HFFc6 (cell line): ENCODE measurements around the gene THTPA. TPM values are rescaled to one million over a fixed set of nuclear protein-coding genes. Genes with fewer than 3 reads are reported as not detected.

Experiments
- DNase-seq: peaks from one replicate; pipeline ENCODE4 v3.0.0-alpha.2; 2018
- H3K27ac Mint-ChIP-seq: 2 replicates; pipeline ENCODE4 v1.8.0; 2020; ENCODE audit warnings: mild to moderate bottlenecking, mixed read lengths
- H3K27me3 Mint-ChIP-seq: 2 replicates; pipeline ENCODE4 v1.8.0; 2021; ENCODE audit warnings: mild to moderate bottlenecking, moderate library complexity, mixed read lengths; ENCODE audit not compliant: insufficient read depth
- H3K36me3 Mint-ChIP-seq: 2 replicates; pipeline ENCODE4 v1.8.0; 2021; ENCODE audit warnings: low read depth, mixed read lengths
- H3K4me1 Mint-ChIP-seq: 2 replicates; pipeline ENCODE4 v1.8.0; 2020; ENCODE audit warnings: low read depth, mixed read lengths
- H3K4me3 Mint-ChIP-seq: 2 replicates; pipeline ENCODE4 v1.8.0; 2020; ENCODE audit warnings: mild to moderate bottlenecking, moderate library complexity, mixed read lengths
- H3K9me3 Mint-ChIP-seq: 2 replicates; pipeline ENCODE4 v1.8.0; 2020; ENCODE audit warnings: mild to moderate bottlenecking, mixed read lengths
- total RNA-seq, 6 experiments: library from RNA; stranded (reverse); fragmentation: NEBNext Ultra II Directional; extraction: Animal tissue kit (Norgen Biotek cat#: 25700); gene quantifications; 2 replicates in 1 of 6; 3 replicates in 5 of 6; pipeline ENCODE4 v1.2.3, GENCODE V29; 2021
- TF ChIP-seq, protein P1 (sequence below): fragments of 200-600 bp; sonication (generic); IDR thresholded peaks from 2 replicates; pipeline ENCODE4 v1.5.0; 2021; ENCODE audit warnings: antibody characterized with exemption, mild to moderate bottlenecking

Gene THTPA
- total RNA-seq, 6 experiments from 2014 or later: 10.4 to 14.1 (median 11.0) TPM

GRCh38 chr14:23565626-23566025, 9.6 kb downstream of the THTPA start:
- no peaks in the 10 kb centered on the region for H3K9me3 Mint-ChIP-seq
- H3K36me3 Mint-ChIP-seq: no peaks in the 10 kb centered on the region
- H3K4me1 Mint-ChIP-seq: peaks cover 12% of the 10 kb centered on the region
- TF ChIP-seq, protein P1, sequence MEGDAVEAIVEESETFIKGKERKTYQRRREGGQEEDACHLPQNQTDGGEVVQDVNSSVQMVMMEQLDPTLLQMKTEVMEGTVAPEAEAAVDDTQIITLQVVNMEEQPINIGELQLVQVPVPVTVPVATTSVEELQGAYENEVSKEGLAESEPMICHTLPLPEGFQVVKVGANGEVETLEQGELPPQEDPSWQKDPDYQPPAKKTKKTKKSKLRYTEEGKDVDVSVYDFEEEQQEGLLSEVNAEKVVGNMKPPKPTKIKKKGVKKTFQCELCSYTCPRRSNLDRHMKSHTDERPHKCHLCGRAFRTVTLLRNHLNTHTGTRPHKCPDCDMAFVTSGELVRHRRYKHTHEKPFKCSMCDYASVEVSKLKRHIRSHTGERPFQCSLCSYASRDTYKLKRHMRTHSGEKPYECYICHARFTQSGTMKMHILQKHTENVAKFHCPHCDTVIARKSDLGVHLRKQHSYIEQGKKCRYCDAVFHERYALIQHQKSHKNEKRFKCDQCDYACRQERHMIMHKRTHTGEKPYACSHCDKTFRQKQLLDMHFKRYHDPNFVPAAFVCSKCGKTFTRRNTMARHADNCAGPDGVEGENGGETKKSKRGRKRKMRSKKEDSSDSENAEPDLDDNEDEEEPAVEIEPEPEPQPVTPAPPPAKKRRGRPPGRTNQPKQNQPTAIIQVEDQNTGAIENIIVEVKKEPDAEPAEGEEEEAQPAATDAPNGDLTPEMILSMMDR: no peak
- no peak overlapping the region for H3K4me3 Mint-ChIP-seq
- DNase-seq: no peak
- peaks cover 25% of the 10 kb centered on the region for H3K27me3 Mint-ChIP-seq
- no peak overlapping the region for H3K27ac Mint-ChIP-seq

DNA sequence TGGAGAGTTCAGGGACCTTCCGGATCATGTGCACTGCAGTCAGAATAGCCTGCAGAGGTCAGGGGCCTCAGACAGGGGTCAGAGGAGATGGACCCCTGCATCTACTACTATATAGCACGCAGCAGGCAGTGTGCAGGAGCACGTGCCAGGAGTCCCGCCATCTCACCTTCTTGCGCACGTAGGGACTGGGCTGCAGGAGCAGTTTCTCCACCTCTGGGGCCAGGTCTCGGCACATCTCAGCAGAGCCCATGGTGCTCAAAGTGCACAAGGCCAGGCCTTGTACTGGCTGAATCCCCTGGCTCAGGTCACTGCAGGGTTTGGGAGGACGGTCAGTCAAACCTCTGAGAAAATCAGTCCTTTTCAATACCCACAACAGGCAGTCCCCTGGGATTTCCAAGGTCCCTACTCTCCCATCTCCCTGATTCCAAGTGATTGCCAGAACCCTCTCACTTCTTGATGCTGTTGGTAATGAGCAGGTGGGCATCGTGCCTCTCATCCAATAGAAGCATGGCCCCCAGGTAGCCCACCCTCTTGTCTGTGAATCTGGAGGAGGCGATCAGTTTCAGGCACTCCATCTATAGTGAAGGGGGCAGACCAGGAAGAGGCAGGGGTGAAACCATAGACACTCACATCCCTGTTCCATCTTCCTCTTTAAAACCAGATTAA, 10.2 kb downstream of the THTPA start:
- no peak overlapping the region for H3K27ac Mint-ChIP-seq
- H3K4me1 Mint-ChIP-seq: peaks cover 12% of the 10 kb centered on the region
- peaks cover 25% of the 10 kb centered on the region for H3K27me3 Mint-ChIP-seq
- no peaks in the 10 kb centered on the region for H3K9me3 Mint-ChIP-seq
- H3K4me3 Mint-ChIP-seq: peak overlapping the region; percentile 87
- no peak for DNase-seq
- TF ChIP-seq, protein P1: no peak
- H3K36me3 Mint-ChIP-seq: no peaks in the 10 kb centered on the region

DNA sequence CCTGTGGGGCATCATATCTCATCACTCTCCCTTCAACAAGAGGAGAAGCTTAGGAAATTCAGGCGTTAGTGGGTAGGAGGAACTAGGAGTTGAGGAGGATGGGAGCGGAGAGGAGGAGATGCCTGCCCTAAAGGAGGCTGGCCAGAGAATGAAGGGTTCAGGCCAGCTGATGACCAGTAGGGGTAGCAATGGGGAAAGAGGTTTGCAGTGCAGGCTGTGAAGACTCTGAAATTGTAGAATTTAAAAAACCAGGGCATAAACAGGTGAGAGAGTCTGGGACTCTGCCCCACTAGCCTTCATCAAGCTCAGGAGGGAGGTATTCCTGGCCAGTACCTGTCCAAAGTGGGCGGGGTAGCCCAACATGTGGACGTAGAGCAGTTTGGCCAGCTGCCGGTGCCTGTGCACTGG, 10.7 kb downstream of the THTPA start:
- peak overlapping the region; percentile 87 for H3K4me3 Mint-ChIP-seq
- H3K4me1 Mint-ChIP-seq: peaks cover 12% of the 10 kb centered on the region
- peaks cover 25% of the 10 kb centered on the region for H3K27me3 Mint-ChIP-seq
- peak; percentile 19 for DNase-seq
- H3K36me3 Mint-ChIP-seq: no peaks in the 10 kb centered on the region
- H3K9me3 Mint-ChIP-seq: no peaks in the 10 kb centered on the region
- TF ChIP-seq, protein P1: peak; percentile 54
- peak overlapping the region; percentile 17; the same call in 1 of the 2 replicates for H3K27ac Mint-ChIP-seq

DNA sequence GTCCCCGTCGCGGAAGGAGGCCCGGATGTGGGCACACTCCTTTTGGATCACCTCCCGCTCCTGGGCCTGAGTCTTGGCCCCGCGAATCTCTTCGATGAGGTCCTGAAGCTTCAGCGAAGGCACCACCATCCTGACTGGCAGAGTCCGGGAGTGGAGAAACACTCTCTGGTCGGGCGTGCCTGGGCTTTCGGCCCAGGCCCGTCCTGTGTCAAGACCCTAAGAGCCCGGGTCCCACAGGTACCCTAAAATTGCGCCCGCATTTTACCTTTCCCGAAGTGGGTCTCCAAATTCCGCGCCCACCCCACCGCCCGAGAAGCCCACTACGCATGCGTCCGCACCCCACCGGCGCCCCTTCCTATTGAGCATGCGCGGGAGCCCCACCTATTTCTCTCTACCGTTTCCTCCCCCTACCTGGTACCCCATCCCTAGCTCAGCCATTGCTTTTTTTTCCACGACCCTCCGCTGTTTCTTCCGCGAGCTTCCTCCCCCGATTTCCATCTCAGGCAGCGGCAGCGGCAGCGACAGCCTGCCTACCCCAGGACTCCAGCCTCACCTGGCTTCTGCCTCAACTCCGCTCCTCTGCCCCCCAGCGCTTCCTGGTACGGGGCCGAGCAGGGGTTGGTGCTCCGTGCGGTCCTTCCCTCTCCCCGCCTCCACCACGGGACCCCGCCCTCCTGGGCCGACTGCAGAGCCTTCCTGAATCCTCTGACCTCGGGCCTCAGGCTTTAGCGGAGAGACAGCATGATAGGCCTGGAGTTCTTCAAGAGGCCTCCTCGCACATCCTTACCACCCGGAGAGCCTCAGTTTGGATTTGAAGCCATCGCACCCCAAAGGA, 11.3 kb downstream of the THTPA start, which contains the start of gene AP1G2:
Gene AP1G2, minus strand, starts transcription at position 606 of the 835 bp plus-strand sequence. Its CDS starts 477 bp downstream, at position 129.
- Mint-ChIP-seq H3K27ac (peak within 1 kb of the TSS; percentile 17; the same call in 1 of the 2 replicates), H3K4me1 (peaks cover 12% of the 10 kb centered on the region), H3K27me3 (peaks cover 30% of the 10 kb centered on the region), H3K36me3 (no peaks in the 10 kb centered on the region), H3K9me3 (no peaks in the 10 kb centered on the region), H3K4me3 (peak within 1 kb of the TSS; percentile 87)
- TF ChIP-seq, protein P1: no peak
- peak; percentile 15 for DNase-seq

- Mint-ChIP-seq H3K4me3 (peak overlapping the region; percentile 87; the same call in 1 of the 2 replicates), H3K4me1 (peaks cover 12% of the 10 kb centered on the region)
Observed at GRCh38 chr14:23568021-23568599, 12.0 kb downstream of the THTPA start.

More at GRCh38 chr14:23568021-23568599, 12.0 kb downstream of the THTPA start:
- no peak for DNase-seq
- TF ChIP-seq, protein P1: no peak
- peaks cover 34% of the 10 kb centered on the region for H3K27me3 Mint-ChIP-seq
- H3K36me3 Mint-ChIP-seq: no peaks in the 10 kb centered on the region
- no peaks in the 10 kb centered on the region for H3K9me3 Mint-ChIP-seq
- H3K27ac Mint-ChIP-seq: no peak overlapping the region
